Kasumi-1 (cell line): ENCODE measurements around the gene NT5M.

Source experiments
- DNase-seq, 2 experiments: peaks; one replicate each; lab custom pipeline; 2025; lab: John Stamatoyannopoulos, UW

Gene NT5M

GRCh38 chr17:17395246-17395802 is 92.2 kb downstream of the NT5M start:
- no peak for DNase-seq

DNA sequence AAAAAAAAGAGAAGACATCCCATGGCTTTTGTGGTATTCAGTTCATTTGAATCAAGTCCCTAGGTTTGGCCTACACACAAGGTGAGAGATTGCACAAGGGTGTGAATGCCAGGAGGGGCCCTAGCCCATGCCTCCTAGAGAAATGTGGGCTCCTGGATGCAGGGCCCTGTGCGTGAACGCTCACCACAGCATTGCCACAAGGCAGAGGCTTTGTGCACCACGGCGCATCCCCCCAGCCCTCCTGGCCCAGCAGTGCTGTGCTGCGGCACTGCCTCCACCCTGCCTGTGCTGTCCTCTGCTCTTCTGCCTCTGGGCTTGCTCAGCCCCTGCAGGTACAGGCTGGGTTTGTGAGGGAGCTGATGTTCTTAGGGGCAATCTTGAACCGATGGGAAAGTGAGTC is 92.7 kb downstream of the NT5M start:
- no peak for DNase-seq
